Esophagus squamous epithelium (tissue), 5 donors: ENCODE measurements around the gene ILKAP. TPM values are rescaled to one million over a fixed set of nuclear protein-coding genes. Genes with fewer than 3 reads are reported as not detected.

ENCODE experiments used
- DNase-seq: peaks from one replicate; lab custom pipeline; 2025; lab: John Stamatoyannopoulos, UW
- H3K27ac ChIP-seq, 4 donors: fragments of 200-600 bp; sonication (generic); one replicate each; pipeline ENCODE4 v1.5.1; 2016 to 2019; ENCODE audit warnings: mild to moderate bottlenecking in 1 of 4
- H3K27me3 ChIP-seq, 4 donors: fragments of 200-600 bp; sonication (generic); 1 replicate in 3 of 4; 2 replicates in 1 of 4; pipeline versions ENCODE4 v1.5.1 to v1.6.0; 2017 to 2021; ENCODE audit warnings: antibody characterized with exemption in 1 of 4
- H3K36me3 ChIP-seq, 3 donors: fragments of 200-600 bp; sonication (generic); one replicate each; pipeline ENCODE4 v1.5.1; 2016 to 2019
- H3K4me1 ChIP-seq, 3 donors: fragments of 200-600 bp; sonication (generic); one replicate each; pipeline ENCODE4 v1.5.1; 2017 to 2019
- H3K4me3 ChIP-seq, 4 donors: fragments of 200-600 bp; sonication (generic); 1 replicate in 3 of 4; 2 replicates in 1 of 4; pipeline ENCODE4 v1.5.1; 2016 to 2019; ENCODE audit warnings: mild to moderate bottlenecking in 2 of 4, moderate library complexity in 1 of 4
- H3K9me3 ChIP-seq, 3 donors: fragments of 200-600 bp; sonication (generic); one replicate each; pipeline ENCODE4 v1.5.1; 2016 to 2019
- CTCF ChIP-seq, 6 experiments: fragments of 450-650 bp in 4 of 6; fragments of 200-600 bp in 2 of 6; sonication (generic) in 2 of 6; IDR thresholded peaks; one replicate each; pipeline ENCODE4 v1.5.1; 2016 to 2019; ENCODE audit warnings: antibody characterized with exemption in 6 of 6, mild to moderate bottlenecking in 4 of 6, moderate library complexity in 4 of 6
- POLR2A ChIP-seq, 4 donors: fragments of 450-650 bp; IDR thresholded peaks; one replicate each; pipeline ENCODE4 v1.6.1; 2017; ENCODE audit warnings: antibody characterized with exemption in 4 of 4, mild to moderate bottlenecking in 4 of 4, moderate library complexity in 3 of 4
- WGBS, 2 donors: methylation state at CpG; one replicate each; pipeline ENCODE4 v1.1.5; 2018; 5-methylcytosine and 5-hydroxymethylcytosine counted together
- intact Hi-C: fragments of 100-400 bp; cut with DNase I; formaldehyde crosslinking; loops from one replicate; pipeline ENCODE4 v1.15.0; 2022
- total RNA-seq, 4 donors: library from RNA; depleted of rRNA; stranded (reverse); fragments of >200 nt; gene quantifications; one replicate each; pipeline ENCODE4 v1.1.0, GENCODE V29; 2016
- donor health status: DM: yes; HTN: yes; CAD: no.

Gene ILKAP, protein sequence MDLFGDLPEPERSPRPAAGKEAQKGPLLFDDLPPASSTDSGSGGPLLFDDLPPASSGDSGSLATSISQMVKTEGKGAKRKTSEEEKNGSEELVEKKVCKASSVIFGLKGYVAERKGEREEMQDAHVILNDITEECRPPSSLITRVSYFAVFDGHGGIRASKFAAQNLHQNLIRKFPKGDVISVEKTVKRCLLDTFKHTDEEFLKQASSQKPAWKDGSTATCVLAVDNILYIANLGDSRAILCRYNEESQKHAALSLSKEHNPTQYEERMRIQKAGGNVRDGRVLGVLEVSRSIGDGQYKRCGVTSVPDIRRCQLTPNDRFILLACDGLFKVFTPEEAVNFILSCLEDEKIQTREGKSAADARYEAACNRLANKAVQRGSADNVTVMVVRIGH
- total RNA-seq: 10 to 100 TPM; 13.3 to 38.3 (median 20.7) TPM

DNA sequence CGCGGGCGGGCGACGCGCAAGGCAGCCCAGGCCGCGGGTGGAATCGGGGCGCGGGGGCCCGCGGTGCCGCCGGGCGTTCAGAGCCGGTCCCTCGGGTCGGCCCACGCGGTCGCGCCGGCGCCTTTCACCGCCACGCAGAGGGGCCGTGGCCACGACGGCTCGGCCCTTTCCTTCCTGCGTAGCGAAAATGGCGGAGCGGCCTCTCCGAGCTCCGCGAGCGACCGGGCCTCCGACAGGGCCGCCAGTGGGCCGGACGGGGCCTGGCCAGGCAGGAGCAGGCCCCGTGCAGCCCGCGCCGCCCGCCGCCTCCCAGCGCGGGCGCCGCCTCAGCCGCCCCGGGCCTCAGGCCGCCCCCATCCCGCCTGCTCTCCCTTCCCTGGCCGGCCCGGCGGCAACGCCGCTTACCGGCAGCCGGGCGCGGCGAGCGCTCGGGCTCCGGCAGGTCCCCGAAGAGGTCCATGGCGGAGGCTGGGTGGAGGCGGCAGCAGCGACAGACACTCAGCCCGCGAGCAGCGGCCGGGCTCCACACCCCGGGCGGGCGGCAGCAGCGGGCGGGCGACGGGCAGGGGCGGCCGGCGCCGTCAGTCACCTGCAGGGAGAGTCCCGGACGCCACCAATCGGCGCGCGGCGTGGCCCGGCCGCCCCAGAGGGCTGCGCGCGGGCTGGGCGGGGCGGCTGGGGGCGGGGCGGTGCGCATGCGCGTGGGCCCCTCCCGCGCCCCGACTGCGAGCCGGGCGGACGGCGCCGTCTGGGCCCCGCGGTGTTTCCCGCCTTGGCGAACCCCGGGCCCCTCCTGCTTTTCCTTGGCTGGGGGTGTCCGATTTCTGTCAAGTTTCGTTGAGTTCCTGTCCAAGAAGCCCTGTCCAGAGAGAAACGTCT is at the start of gene ILKAP:
TSS of gene ILKAP (minus strand) at position 602 of the 879 bp plus-strand sequence. CDS start at position 460, 142 bp downstream.
- WGBS, 2 donors: 1% methylated on average over 18 of the region's 126 CpGs; no CpG with 5 or more reads in 1 of the 2 donors
- Histone ChIP-seq H3K27ac (peak within 1 kb of the TSS; percentile 90 to 99 (median 98)), H3K36me3 (no peaks in the 10 kb centered on the region), H3K9me3 (no peaks in the 10 kb centered on the region), H3K4me1 (peaks cover 33 to 51% (median 34%) of the 10 kb centered on the region in 3 donors), H3K27me3 (peaks cover 0 to 6% (median 0%) of the 10 kb centered on the region in 4 donors), H3K4me3 (peak within 1 kb of the TSS; percentile 75 to 97 (median 94))
- intact Hi-C loops: no loop called here
- DNase-seq: peak; percentile 42
- TF ChIP-seq POLR2A (IDR thresholded peaks at IDR 0.05) (peak in 2 of 4 donors; percentile 84 to 88), CTCF (IDR thresholded peaks at IDR 0.05) (no peak)

GRCh38 chr2:238252766-238253630 is 49.5 kb upstream of the ILKAP start:
- intact Hi-C loops: no loop called here
- peaks cover 25 to 100% (median 45%) of the 10 kb centered on the region in 3 donors for H3K36me3 ChIP-seq
- DNase-seq: no peak

GRCh38 chr2:238251986-238252385 is 48.5 kb upstream of the ILKAP start:
- intact Hi-C loops: no loop called here
- peaks cover 25 to 100% (median 43%) of the 10 kb centered on the region in 3 donors for H3K36me3 ChIP-seq
- 89 to 92% methylated on average over 5 to 7 of the region's 11 CpGs for WGBS, 2 donors
- no peak overlapping the region for H3K27ac ChIP-seq
- no peaks in the 10 kb centered on the region for H3K9me3 ChIP-seq
- no peak for DNase-seq
- no peak overlapping the region for H3K4me3 ChIP-seq
- H3K4me1 ChIP-seq: no peaks in the 10 kb centered on the region
- no peak for TF ChIP-seq CTCF (IDR thresholded peaks at IDR 0.05)
- TF ChIP-seq POLR2A (IDR thresholded peaks at IDR 0.05): no peak
- no peaks in the 10 kb centered on the region for H3K27me3 ChIP-seq

More at GRCh38 chr2:238252766-238253630, 49.5 kb upstream of the ILKAP start:
- Histone ChIP-seq H3K4me3 (no peak overlapping the region), H3K27ac (no peak overlapping the region), H3K27me3 (no peaks in the 10 kb centered on the region), H3K9me3 (no peaks in the 10 kb centered on the region), H3K4me1 (no peaks in the 10 kb centered on the region)
- 88 to 99% methylated on average over 13 to 31 of the region's 35 CpGs for WGBS, 2 donors
- TF ChIP-seq POLR2A (IDR thresholded peaks at IDR 0.05): no peak
- no peak for TF ChIP-seq CTCF (IDR thresholded peaks at IDR 0.05)

DNA sequence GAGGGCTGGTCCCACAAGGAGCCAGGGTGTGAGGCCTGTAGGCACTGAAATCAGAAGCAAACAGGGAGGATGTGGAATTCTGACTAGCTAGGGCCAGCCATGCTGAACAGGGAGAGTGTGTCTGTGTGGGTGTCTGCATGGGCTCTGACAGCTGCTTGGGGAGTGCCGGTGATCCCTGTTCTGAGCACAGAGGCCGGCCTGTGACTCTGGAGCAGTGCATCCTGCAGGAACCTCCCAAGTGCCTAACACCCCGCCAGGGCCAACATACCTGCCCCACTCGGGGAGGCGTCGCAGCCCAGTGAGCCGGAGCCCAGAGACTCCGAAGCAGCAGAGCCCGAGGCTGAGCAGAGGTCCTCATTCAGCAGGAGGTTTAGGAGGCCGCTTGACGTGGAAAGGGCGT is 47.8 kb upstream of the ILKAP start:
- Histone ChIP-seq H3K9me3 (no peaks in the 10 kb centered on the region), H3K4me1 (no peaks in the 10 kb centered on the region), H3K4me3 (no peak overlapping the region), H3K36me3 (peaks cover 25 to 100% (median 43%) of the 10 kb centered on the region in 3 donors), H3K27me3 (no peaks in the 10 kb centered on the region), H3K27ac (no peak overlapping the region)
- no peak for TF ChIP-seq CTCF (IDR thresholded peaks at IDR 0.05)
- TF ChIP-seq POLR2A (IDR thresholded peaks at IDR 0.05): no peak
- intact Hi-C loops: no loop called here
- 87 to 100% methylated on average over 3 to 12 of the region's 12 CpGs for WGBS, 2 donors
- DNase-seq: no peak
